Activated CD8-positive, alpha-beta T cell treated with anti-CD3 and anti-CD28 coated beads for 36 hours (primary cell): ENCODE results near the gene PRPF6. TPM values are rescaled to one million over a fixed set of nuclear protein-coding genes. Genes with fewer than 3 reads are reported as not detected.

Experiments
- ATAC-seq: fragments of 200-7000 bp; cut with Tn5 transposase; one replicate; pipeline ENCODE4 v1.10.0; 2021; ENCODE audit warnings: mild to moderate bottlenecking, moderate library complexity
- CTCF ChIA-PET: fragments of 350-600 bp; sonication (Branson Sonifier 250); formaldehyde crosslinking; loops from one replicate; lab custom pipeline; 2021; ENCODE audit warnings: antibody characterized with exemption; lab: Charles Lee
- POLR2A ChIA-PET: fragments of 350-600 bp; sonication (Branson Sonifier 250); formaldehyde crosslinking; loops from one replicate; lab custom pipeline; 2021; ENCODE audit warnings: antibody characterized with exemption; lab: Charles Lee
- DNase-seq: peaks from one replicate; pipeline ENCODE4 v3.0.0-alpha.2; 2020
- H3K27ac Mint-ChIP-seq: one replicate; pipeline ENCODE4 v1.8.0; 2021; ENCODE audit warnings: mild to moderate bottlenecking, mixed read lengths
- H3K27me3 Mint-ChIP-seq: one replicate; pipeline ENCODE4 v1.8.0; 2021; ENCODE audit warnings: mixed read lengths
- H3K36me3 Mint-ChIP-seq: one replicate; pipeline ENCODE4 v1.8.0; 2021; ENCODE audit warnings: low read depth, mixed read lengths
- H3K4me1 Mint-ChIP-seq: one replicate; pipeline ENCODE4 v1.8.0; 2021; ENCODE audit warnings: low read depth, mixed read lengths
- H3K4me3 Mint-ChIP-seq: one replicate; pipeline ENCODE4 v1.8.0; 2021; ENCODE audit warnings: mild to moderate bottlenecking, moderate library complexity, mixed read lengths
- H3K9me3 Mint-ChIP-seq: one replicate; pipeline ENCODE4 v1.8.0; 2021; ENCODE audit warnings: mixed read lengths
- intact Hi-C: fragments of 100-400 bp; cut with micrococcal nuclease; formaldehyde crosslinking; loops from one replicate; pipeline ENCODE4 v1.10.0; 2022
- total RNA-seq, 2 experiments: library from RNA; stranded (reverse); gene quantifications; one replicate each; pipeline ENCODE4 v1.2.3, GENCODE V29; 2021
- TF ChIP-seq, protein P1 (sequence below): fragments of 200-600 bp; IDR thresholded peaks from one replicate; pipeline ENCODE4 v1.8.0; 2022; ENCODE audit warnings: antibody characterized with exemption, mild to moderate bottlenecking

Gene PRPF6
- total RNA-seq, 2 experiments from 2014 or later: 53.0 to 55.5 TPM

GRCh38 chr20:64001607-64002011 lies 20.7 kb downstream of the PRPF6 start:
- DNase-seq (no peak), ATAC-seq (no peak)
- H3K27me3 Mint-ChIP-seq: no peaks in the 10 kb centered on the region
- intact Hi-C loops: no loop called here
- no peak overlapping the region for H3K27ac Mint-ChIP-seq
- no peaks in the 10 kb centered on the region for H3K9me3 Mint-ChIP-seq
- H3K4me3 Mint-ChIP-seq: no peak overlapping the region
- no peaks in the 10 kb centered on the region for H3K4me1 Mint-ChIP-seq
- ChIA-PET CTCF (interaction anchor here (1.2 kb wide), 1 partner anchor 19 kb away, joined by 3 read pairs; no protein-coding TSS in a partner anchor), POLR2A (no interaction called here)
- TF ChIP-seq, protein P1, sequence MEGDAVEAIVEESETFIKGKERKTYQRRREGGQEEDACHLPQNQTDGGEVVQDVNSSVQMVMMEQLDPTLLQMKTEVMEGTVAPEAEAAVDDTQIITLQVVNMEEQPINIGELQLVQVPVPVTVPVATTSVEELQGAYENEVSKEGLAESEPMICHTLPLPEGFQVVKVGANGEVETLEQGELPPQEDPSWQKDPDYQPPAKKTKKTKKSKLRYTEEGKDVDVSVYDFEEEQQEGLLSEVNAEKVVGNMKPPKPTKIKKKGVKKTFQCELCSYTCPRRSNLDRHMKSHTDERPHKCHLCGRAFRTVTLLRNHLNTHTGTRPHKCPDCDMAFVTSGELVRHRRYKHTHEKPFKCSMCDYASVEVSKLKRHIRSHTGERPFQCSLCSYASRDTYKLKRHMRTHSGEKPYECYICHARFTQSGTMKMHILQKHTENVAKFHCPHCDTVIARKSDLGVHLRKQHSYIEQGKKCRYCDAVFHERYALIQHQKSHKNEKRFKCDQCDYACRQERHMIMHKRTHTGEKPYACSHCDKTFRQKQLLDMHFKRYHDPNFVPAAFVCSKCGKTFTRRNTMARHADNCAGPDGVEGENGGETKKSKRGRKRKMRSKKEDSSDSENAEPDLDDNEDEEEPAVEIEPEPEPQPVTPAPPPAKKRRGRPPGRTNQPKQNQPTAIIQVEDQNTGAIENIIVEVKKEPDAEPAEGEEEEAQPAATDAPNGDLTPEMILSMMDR: no peak
- peaks cover 48% of the 10 kb centered on the region for H3K36me3 Mint-ChIP-seq

DNA sequence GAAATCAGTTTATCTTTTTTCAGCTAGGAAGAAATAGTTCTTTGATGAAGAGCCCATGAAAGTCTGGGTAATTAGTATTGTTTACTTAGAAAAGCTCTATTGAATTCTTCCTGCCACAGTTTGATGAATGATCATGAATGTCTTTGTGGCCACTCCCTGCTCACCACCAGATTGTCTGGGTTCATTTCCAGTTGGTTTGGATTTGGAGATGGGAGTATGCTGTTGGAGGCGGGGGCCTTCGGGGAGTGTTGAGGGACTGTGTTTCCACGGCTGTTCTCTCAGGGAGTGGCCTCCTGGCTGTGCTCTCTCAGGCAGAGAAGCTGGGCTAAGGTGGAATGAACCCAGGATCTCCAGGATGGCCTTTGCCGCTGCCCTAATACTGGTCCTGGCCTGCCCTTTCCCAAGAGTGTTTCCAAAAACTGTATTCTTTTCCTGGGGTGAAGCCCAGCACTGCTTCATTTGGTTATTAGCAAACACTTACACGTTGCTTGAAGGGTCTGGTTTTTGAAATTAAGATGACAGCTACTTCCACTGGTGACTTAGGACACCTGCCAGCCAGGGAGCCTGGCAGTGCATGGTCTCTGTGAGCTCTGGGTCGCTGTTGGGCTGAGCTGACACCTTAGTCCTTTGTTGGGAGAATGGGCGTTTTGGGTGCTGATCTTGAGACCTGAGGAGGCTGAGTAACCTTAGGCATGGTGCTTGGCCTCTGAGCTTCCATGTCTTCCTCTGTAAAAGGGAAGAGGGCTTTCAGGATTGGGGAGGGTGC lies 23.2 kb downstream of the PRPF6 start:
- CTCF ChIA-PET: interaction anchor here (1.3 kb wide), 1 partner anchor 35 kb away, joined by 6 read pairs; no protein-coding TSS in a partner anchor

GRCh38 chr20:64005394-64005793 lies 24.5 kb downstream of the PRPF6 start:
- POLR2A ChIA-PET: no interaction called here
- ATAC-seq (no peak), DNase-seq (no peak)
- Mint-ChIP-seq H3K27ac (no peak overlapping the region), H3K4me1 (peaks cover 4% of the 10 kb centered on the region), H3K9me3 (peaks cover 9% of the 10 kb centered on the region), H3K36me3 (peaks cover 63% of the 10 kb centered on the region), H3K4me3 (no peak overlapping the region), H3K27me3 (no peaks in the 10 kb centered on the region)
- CTCF ChIA-PET: no interaction called here
- TF ChIP-seq, protein P1: no peak
- intact Hi-C loops: no loop called here

More for the DNA sequence above, 23.2 kb downstream of the PRPF6 start:
- H3K36me3 Mint-ChIP-seq: peaks cover 57% of the 10 kb centered on the region
- no peaks in the 10 kb centered on the region for H3K4me1 Mint-ChIP-seq
- intact Hi-C loops: no loop called here
- TF ChIP-seq, protein P1: no peak
- DNase-seq (no peak), ATAC-seq (no peak)
- H3K27me3 Mint-ChIP-seq: no peaks in the 10 kb centered on the region
- H3K4me3 Mint-ChIP-seq: no peak overlapping the region
- peak overlapping the region; percentile 46 for H3K27ac Mint-ChIP-seq
- H3K9me3 Mint-ChIP-seq: peaks cover 3% of the 10 kb centered on the region
- POLR2A ChIA-PET: interaction anchor here (0.6 kb wide), 1 partner anchor 9 kb away, joined by 3 read pairs; no protein-coding TSS in a partner anchor

GRCh38 chr20:64006490-64006889 lies 25.6 kb downstream of the PRPF6 start:
- H3K9me3 Mint-ChIP-seq: peaks cover 11% of the 10 kb centered on the region
- H3K36me3 Mint-ChIP-seq: peaks cover 68% of the 10 kb centered on the region
- H3K4me3 Mint-ChIP-seq: no peak overlapping the region
- intact Hi-C loops: no loop called here
- POLR2A ChIA-PET: no interaction called here
- no peak for DNase-seq
- no peak for ATAC-seq
- CTCF ChIA-PET: interaction anchor here (1.3 kb wide), 1 partner anchor 23 kb away, joined by 3 read pairs; no protein-coding TSS in a partner anchor
- H3K4me1 Mint-ChIP-seq: peaks cover 13% of the 10 kb centered on the region
- no peaks in the 10 kb centered on the region for H3K27me3 Mint-ChIP-seq
- TF ChIP-seq, protein P1: no peak
- no peak overlapping the region for H3K27ac Mint-ChIP-seq

- Mint-ChIP-seq H3K27ac (no peak overlapping the region), H3K4me1 (peaks cover 14% of the 10 kb centered on the region), H3K27me3 (no peaks in the 10 kb centered on the region), H3K9me3 (peaks cover 11% of the 10 kb centered on the region), H3K36me3 (peaks cover 66% of the 10 kb centered on the region), H3K4me3 (no peak overlapping the region)
- ATAC-seq (no peak), DNase-seq (no peak)
- TF ChIP-seq, protein P1: no peak
- CTCF ChIA-PET: interaction anchor here (1.3 kb wide), 1 partner anchor 24 kb away, joined by 3 read pairs; no protein-coding TSS in a partner anchor
- intact Hi-C loops: no loop called here
- POLR2A ChIA-PET: interaction anchor here (0.6 kb wide), 1 partner anchor 33 kb away, joined by 4 read pairs; no protein-coding TSS in a partner anchor
Observed at GRCh38 chr20:64006902-64007301, 26.0 kb downstream of the PRPF6 start.
